CD1c-positive myeloid dendritic cell (primary cell): ENCODE measurements around the gene PPP1R1C.

ENCODE experiments used
- DNase-seq: peaks from one replicate; pipeline ENCODE4 v3.0.0-alpha.2; 2016; ENCODE audit errors: extremely low spot score

Gene PPP1R1C

GRCh38 chr2:182064019-182064778 lies 78.5 kb downstream of the PPP1R1C start:
- no peak for DNase-seq

- no peak for DNase-seq
These were observed 80.9 kb downstream of the PPP1R1C start for GRCh38 chr2:182066400-182067087.

- DNase-seq: no peak
These were observed 81.7 kb downstream of the PPP1R1C start for GRCh38 chr2:182067393-182067792.

GRCh38 chr2:182068811-182069210 lies 83.2 kb downstream of the PPP1R1C start:
- no peak for DNase-seq

- DNase-seq: no peak
These were observed 83.8 kb downstream of the PPP1R1C start for GRCh38 chr2:182069416-182069815.

GRCh38 chr2:182069908-182070307 lies 84.3 kb downstream of the PPP1R1C start:
- no peak for DNase-seq

GRCh38 chr2:182070736-182071135 lies 85.1 kb downstream of the PPP1R1C start:
- DNase-seq: no peak

GRCh38 chr2:182072861-182073260 lies 87.2 kb downstream of the PPP1R1C start:
- no peak for DNase-seq

GRCh38 chr2:182073613-182074012 lies 88.0 kb downstream of the PPP1R1C start:
- no peak for DNase-seq

GRCh38 chr2:182077023-182077422 lies 91.4 kb downstream of the PPP1R1C start:
- no peak for DNase-seq

- DNase-seq: peak; percentile 68
These were observed 91.9 kb downstream of the PPP1R1C start for GRCh38 chr2:182077448-182078142.

- no peak for DNase-seq
These were observed 93.4 kb downstream of the PPP1R1C start for GRCh38 chr2:182078988-182079602.

- DNase-seq: no peak
These were observed 94.8 kb downstream of the PPP1R1C start for GRCh38 chr2:182080493-182080892.

GRCh38 chr2:182081602-182082260 lies 96.1 kb downstream of the PPP1R1C start:
- DNase-seq: no peak

GRCh38 chr2:182088681-182089320 lies 103.1 kb downstream of the PPP1R1C start:
- no peak for DNase-seq

- DNase-seq: no peak
These were observed 104.8 kb downstream of the PPP1R1C start for GRCh38 chr2:182090486-182090885.

- DNase-seq: no peak
These were observed 112.0 kb downstream of the PPP1R1C start for GRCh38 chr2:182097571-182098164.

GRCh38 chr2:182098648-182099047 lies 113.0 kb downstream of the PPP1R1C start:
- DNase-seq: no peak

- DNase-seq: no peak
These were observed 115.6 kb downstream of the PPP1R1C start for GRCh38 chr2:182101263-182101662.

GRCh38 chr2:182103526-182103925 lies 117.9 kb downstream of the PPP1R1C start:
- DNase-seq: no peak

GRCh38 chr2:182110347-182110746 lies 124.7 kb downstream of the PPP1R1C start:
- DNase-seq: no peak
